Measurements from ENCODE around the gene ZNF853.
"Not testable (repeated sequence)": the region's sequence is repeated elsewhere in the genome, so short reads cannot be mapped to it uniquely, and the experiment has no call there.

The ZNF853 gene

GRCh38 chr7:6655636-6656385, 40.4 kb downstream of the ZNF853 start:
- TF ChIP-seq, protein P1, sequence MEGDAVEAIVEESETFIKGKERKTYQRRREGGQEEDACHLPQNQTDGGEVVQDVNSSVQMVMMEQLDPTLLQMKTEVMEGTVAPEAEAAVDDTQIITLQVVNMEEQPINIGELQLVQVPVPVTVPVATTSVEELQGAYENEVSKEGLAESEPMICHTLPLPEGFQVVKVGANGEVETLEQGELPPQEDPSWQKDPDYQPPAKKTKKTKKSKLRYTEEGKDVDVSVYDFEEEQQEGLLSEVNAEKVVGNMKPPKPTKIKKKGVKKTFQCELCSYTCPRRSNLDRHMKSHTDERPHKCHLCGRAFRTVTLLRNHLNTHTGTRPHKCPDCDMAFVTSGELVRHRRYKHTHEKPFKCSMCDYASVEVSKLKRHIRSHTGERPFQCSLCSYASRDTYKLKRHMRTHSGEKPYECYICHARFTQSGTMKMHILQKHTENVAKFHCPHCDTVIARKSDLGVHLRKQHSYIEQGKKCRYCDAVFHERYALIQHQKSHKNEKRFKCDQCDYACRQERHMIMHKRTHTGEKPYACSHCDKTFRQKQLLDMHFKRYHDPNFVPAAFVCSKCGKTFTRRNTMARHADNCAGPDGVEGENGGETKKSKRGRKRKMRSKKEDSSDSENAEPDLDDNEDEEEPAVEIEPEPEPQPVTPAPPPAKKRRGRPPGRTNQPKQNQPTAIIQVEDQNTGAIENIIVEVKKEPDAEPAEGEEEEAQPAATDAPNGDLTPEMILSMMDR (IDR thresholded peaks at IDR 0.05; ENCODE audit: low read depth, low read length), result no peak

GRCh38 chr7:6656413-6656812, 41.0 kb downstream of the ZNF853 start:
- H3K4me3 ChIP-seq (ENCODE audit: low read depth, low read length), result no peak overlapping the region
- TF ChIP-seq, protein P1 (IDR thresholded peaks at IDR 0.05; ENCODE audit: low read depth, low read length), result no peak

More at GRCh38 chr7:6655636-6656385, 40.4 kb downstream of the ZNF853 start:
- no peak overlapping the region for H3K4me3 ChIP-seq (ENCODE audit: low read depth, low read length)

DNA sequence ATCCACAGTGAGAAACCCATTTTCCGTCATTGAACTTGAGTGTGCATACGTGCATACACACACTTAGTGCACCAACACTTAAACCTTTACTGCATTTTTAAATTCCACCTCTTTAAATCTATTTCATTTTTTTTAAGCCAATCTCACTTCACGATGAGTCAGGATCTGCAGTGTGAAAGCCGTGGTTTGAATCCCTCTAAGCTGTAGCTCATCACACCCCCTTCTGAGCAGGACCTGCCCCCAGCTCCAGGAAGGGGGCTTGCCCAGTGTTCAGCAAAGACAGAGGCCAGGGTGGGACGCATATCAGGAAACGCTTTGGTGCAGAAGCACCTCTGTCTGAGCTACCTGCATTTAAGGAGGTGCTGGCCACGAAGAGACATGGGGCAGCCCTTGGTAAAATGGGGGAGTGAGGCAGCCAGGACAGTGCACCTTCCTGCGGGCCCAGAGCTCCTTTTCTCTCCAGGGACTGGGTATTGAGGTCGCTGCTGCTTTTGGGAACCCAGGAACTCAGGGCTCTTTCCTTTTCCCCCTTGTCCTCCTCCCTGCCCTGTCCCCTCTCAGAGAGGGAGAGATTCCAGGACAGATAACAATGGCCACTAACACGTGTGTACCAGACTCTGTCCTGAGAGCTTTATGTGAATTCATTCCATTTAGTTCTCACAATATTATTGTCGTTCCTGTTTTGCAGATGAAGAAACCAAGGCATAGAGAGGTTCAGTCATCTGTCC, 43.4 kb downstream of the ZNF853 start:
- TF ChIP-seq, protein P1 (IDR thresholded peaks at IDR 0.05; ENCODE audit: low read depth, low read length), result no peak
- no peak overlapping the region for H3K4me3 ChIP-seq (ENCODE audit: low read depth, low read length)

- not testable (repeated sequence) for H3K4me3 ChIP-seq (ENCODE audit: low read depth, low read length)
These were observed 55.4 kb downstream of the ZNF853 start for GRCh38 chr7:6670851-6671250.

Data from WI38 (cell line).